HepG2 (cell line): ENCODE results near the gene DUSP7. TPM values are rescaled to one million over a fixed set of nuclear protein-coding genes. Genes with fewer than 3 reads are reported as not detected.
A peak's percentile ranks its signal among the peaks of the same experiment; 100 is the strongest.

Experiments used
- ATAC-seq: fragments of 200-7000 bp; cut with Tn5 transposase; 3 replicates; pipeline ENCODE4 v1.9.1; 2020; ENCODE audit warnings: mild to moderate bottlenecking, moderate library complexity
- BruUV-seq: library from RNA; stranded (reverse); fragments of 400-500 nt; replicated peaks from 2 replicates; lab custom pipeline; 2021; lab: Mats Ljungman, UMichigan
- CTCF ChIA-PET: fragments of 300-600 bp; formaldehyde crosslinking; extraction: SDS; loops from one replicate; lab custom pipeline; 2021; ENCODE audit warnings: low total read pairs, inconsistent platforms, low intra/inter-chr PET ratio; lab: Yijun Ruan, JAX
- POLR2A ChIA-PET: fragments of 350-600 bp; sonication (Branson Sonifier 250); formaldehyde crosslinking; loops from one replicate; lab custom pipeline; 2020; ENCODE audit warnings: antibody characterized with exemption, inconsistent platforms; lab: Yijun Ruan, JAX
- DNase-seq: peaks from one replicate; pipeline ENCODE4 v3.0.0-alpha.2; 2015; ENCODE audit warnings: low spot score
- FAIRE-seq: peaks from 3 replicates; lab custom pipeline; 2011; peaks lifted over from hg19 to GRCh38; lab: Jason Lieb, UNC
- H2AFZ ChIP-seq: one replicate; pipeline ENCODE4 v1.6.1; 2011; ENCODE audit warnings: low read length, inconsistent platforms
- H3K27ac ChIP-seq: fragments of 300-600 bp; 3 replicates; pipeline ENCODE4 v1.8.0; 2011; ENCODE audit warnings: mixed run types, mild to moderate bottlenecking, mixed read lengths, low read length, inconsistent platforms; ENCODE audit not compliant: insufficient read depth; ENCODE audit errors: extremely low read length
- H3K27me3 ChIP-seq, 2 experiments: fragments of 200-600 bp in 1 of 2; 2 replicates in 1 of 2; 3 replicates in 1 of 2; pipeline versions ENCODE4 v1.6.0 to v1.8.0; 2011; ENCODE audit warnings: low read length in 2 of 2, mild to moderate bottlenecking in 2 of 2, moderate library complexity in 2 of 2, inconsistent platforms in 1 of 2; ENCODE audit not compliant: insufficient read depth in 2 of 2, control insufficient read depth in 1 of 2
- H3K36me3 ChIP-seq, 2 experiments: fragments of 200-600 bp in 1 of 2; replicated peaks in 1 of 2; 2 replicates in 1 of 2; 3 replicates in 1 of 2; pipeline versions ENCODE4 v1.5.1 to v1.8.0; 2011; ENCODE audit warnings: low read length in 2 of 2, inconsistent platforms in 1 of 2; ENCODE audit not compliant: insufficient read depth in 2 of 2, control insufficient read depth in 1 of 2
- H3K4me1 ChIP-seq: 2 replicates; pipeline ENCODE4 v1.5.1; 2012; ENCODE audit warnings: low read length, inconsistent platforms; ENCODE audit not compliant: insufficient read depth
- H3K4me2 ChIP-seq: 2 replicates; pipeline ENCODE4 v1.6.0; 2011; ENCODE audit warnings: low read depth, low read length, inconsistent platforms
- H3K4me3 ChIP-seq, 3 experiments: fragments of 200-600 bp in 1 of 3; sonication (generic), shearing (Covaris generic) in 1 of 3; replicated peaks in 1 of 3; 2 replicates each; pipeline ENCODE4 v1.5.1; 2011 to 2016; ENCODE audit warnings: low read length in 3 of 3, inconsistent platforms in 2 of 3, low read depth in 2 of 3, mild to moderate bottlenecking in 2 of 3, control low read depth in 1 of 3, mixed read lengths in 1 of 3; ENCODE audit not compliant: insufficient read depth in 1 of 3
- H3K79me2 ChIP-seq: one replicate; pipeline ENCODE4 v1.6.1; 2011; ENCODE audit warnings: low read length, inconsistent platforms; ENCODE audit not compliant: insufficient read depth
- H3K9ac ChIP-seq: 2 replicates; pipeline ENCODE4 v1.6.0; 2011; ENCODE audit warnings: mild to moderate bottlenecking, low read depth, low read length, inconsistent platforms; ENCODE audit not compliant: insufficient read depth
- H3K9me3 ChIP-seq: 2 replicates; pipeline ENCODE4 v1.5.1; 2012; ENCODE audit warnings: mild to moderate bottlenecking, low read length
- H4K20me1 ChIP-seq: 2 replicates; pipeline ENCODE4 v1.6.0; 2011; ENCODE audit warnings: inconsistent platforms, mild to moderate bottlenecking, low read length, moderate library complexity; ENCODE audit not compliant: insufficient read depth
- ATRX ChIP-seq: sonication (generic); formaldehyde crosslinking; IDR thresholded peaks from 2 replicates; pipeline ENCODE4 v1.4.0; 2020; ENCODE audit warnings: missing genetic modification reagents, borderline replicate concordance
- HES4 ChIP-seq: sonication (generic); formaldehyde crosslinking; IDR thresholded peaks from 2 replicates; pipeline ENCODE4 v1.9.0; 2021; ENCODE audit warnings: mild to moderate bottlenecking, missing genetic modification reagents, borderline replicate concordance
- MAX ChIP-seq: IDR thresholded peaks from 2 replicates; pipeline ENCODE4 v1.6.1; 2012; ENCODE audit warnings: inconsistent platforms
- MYC ChIP-seq: sonication (generic); formaldehyde crosslinking; IDR thresholded peaks from 2 replicates; pipeline ENCODE4 v1.9.0; 2021; ENCODE audit warnings: missing genetic modification reagents, borderline replicate concordance
- THAP8 ChIP-seq: sonication (generic); formaldehyde crosslinking; IDR thresholded peaks from 2 replicates; pipeline ENCODE4 v1.5.1; 2020; ENCODE audit warnings: missing genetic modification reagents, mild to moderate bottlenecking, borderline replicate concordance
- ZNF331 ChIP-seq: sonication (generic); formaldehyde crosslinking; IDR thresholded peaks from 2 replicates; pipeline ENCODE4 v1.4.0; 2020; ENCODE audit warnings: missing genetic modification reagents
- ZNF354B ChIP-seq: sonication (generic); formaldehyde crosslinking; IDR thresholded peaks from 2 replicates; pipeline ENCODE4 v1.8.0; 2022; ENCODE audit warnings: mild to moderate bottlenecking, missing genetic modification reagents
- ZNF619 ChIP-seq: sonication (generic); formaldehyde crosslinking; IDR thresholded peaks from 2 replicates; pipeline ENCODE4 v1.4.0; 2020; ENCODE audit warnings: mild to moderate bottlenecking, missing genetic modification reagents
- ZNF687 ChIP-seq: sonication (generic); formaldehyde crosslinking; IDR thresholded peaks from 2 replicates; pipeline ENCODE4 v1.5.1; 2020; ENCODE audit warnings: mild to moderate bottlenecking, missing genetic modification reagents, moderate library complexity
- WGBS: methylation state at CpG from one replicate; pipeline ENCODE4 v1.1.6; 2017; ENCODE audit warnings: low lambda C conversion rate; 5-methylcytosine and 5-hydroxymethylcytosine counted together
- in situ Hi-C: cut with HindIII; loops from 2 replicates; pipeline ENCODE4 v1.10.0; 2017; ENCODE audit warnings: low pct_unique_long_range_greater_than_20kb; ENCODE audit not compliant: extremely low pct_ligation_motif_present
- intact Hi-C: fragments of 100-400 bp; cut with micrococcal nuclease; formaldehyde crosslinking; loops from one replicate; pipeline ENCODE4 v1.10.0; 2022; ENCODE audit not compliant: unreplicated experiment
- polyA plus RNA-seq, 8 experiments: library from polyadenylated mRNA; depleted of rRNA in 3 of 8; stranded (reverse) in 7 of 8; unstranded in 1 of 8; fragments of >200 nt; fragmentation: Illumina TruSeq in 4 of 8; extraction: Trizol in 4 of 8; gene quantifications; 2 replicates each; pipeline versions ENCODE4 v1.2.1 to v1.2.3, GENCODE V29; 2011 to 2016; ENCODE audit warnings: low read depth in 4 of 8, missing spikeins in 1 of 8, mixed read lengths in 1 of 8; ENCODE audit not compliant: insufficient read depth in 1 of 8
- total RNA-seq, 5 experiments: library from RNA; depleted of rRNA; stranded (reverse); fragments of >200 nt; fragmentation: Illumina TruSeq; extraction: Trizol; gene quantifications; 2 replicates each; pipeline ENCODE4 v1.2.3, GENCODE V29; 2016; ENCODE audit warnings: low read depth in 1 of 5

DUSP7 gene
- total and polyA plus RNA-seq, 2 of the 13 experiments (the other 11 are each of a cell fraction or from before 2014, with no cell fraction given) = 6.6 to 8.8 TPM

- WGBS = 42% methylated on average over 7 of the region's 8 CpGs
- Histone ChIP-seq H3K36me3 (no peaks in the 10 kb centered on the region), H4K20me1 (no peaks in the 10 kb centered on the region), H3K27ac (no peak overlapping the region), H3K79me2 (no peaks in the 10 kb centered on the region), H3K9ac (no peak overlapping the region), H3K9me3 (no peaks in the 10 kb centered on the region), H3K4me2 (no peak overlapping the region), H2AFZ (no peak overlapping the region), H3K27me3 (peaks cover 6 to 35% of the 10 kb centered on the region in 2 experiments), H3K4me3 (no peak overlapping the region), H3K4me1 (peaks cover 24% of the 10 kb centered on the region)
- ChIA-PET CTCF (no interaction called here), POLR2A (interaction anchor here (1.7 kb wide), 1 partner anchor 10 kb away, joined by 6 read pairs; no protein-coding TSS in a partner anchor)
- intact Hi-C loops = no loop called here
- ATAC-seq (no peak), FAIRE-seq (no peak), DNase-seq (no peak)
- TF ChIP-seq ATRX = no peak
- BruUV-seq = no TSS peak
- in situ Hi-C loops = no loop called here
Observed at GRCh38 chr3:52067046-52067445, 10.7 kb upstream of the DUSP7 start.

DNA sequence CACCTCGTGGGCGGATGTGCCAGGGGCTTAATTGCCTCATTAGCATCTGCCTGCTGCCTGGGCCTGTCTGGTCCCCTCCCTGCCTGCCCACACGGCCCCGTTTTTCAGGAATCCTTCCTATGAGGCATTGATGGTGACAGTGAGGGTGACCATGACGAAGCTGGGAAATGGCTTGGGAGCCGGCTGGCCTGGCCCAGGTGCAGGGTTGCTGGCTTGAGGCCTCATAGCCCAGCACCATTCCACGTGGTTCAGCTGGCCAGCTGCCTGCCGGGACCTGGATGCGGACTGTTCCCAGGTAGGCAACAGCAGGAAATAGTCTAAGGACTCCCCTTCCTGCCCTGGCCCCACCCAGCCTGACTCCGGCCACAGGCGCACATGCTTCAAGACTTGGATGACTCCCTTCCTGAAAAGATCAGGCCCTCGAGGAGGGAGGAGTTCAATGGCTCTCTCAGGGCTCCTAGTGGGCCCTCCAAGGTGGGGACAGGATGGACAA lies 8.9 kb upstream of the DUSP7 start:
- H3K27me3 ChIP-seq = peaks cover 8 to 40% of the 10 kb centered on the region in 2 experiments
- ATAC-seq (no peak), FAIRE-seq (no peak), DNase-seq (no peak)
- POLR2A ChIA-PET = no interaction called here
- no peak overlapping the region for H3K4me3 ChIP-seq
- H2AFZ ChIP-seq = no peak overlapping the region
- peak overlapping the region; percentile 15; the same call in 1 of the 2 replicates for H3K4me2 ChIP-seq
- no peak overlapping the region for H3K27ac ChIP-seq
- H3K9me3 ChIP-seq = no peaks in the 10 kb centered on the region
- no peaks in the 10 kb centered on the region for H3K36me3 ChIP-seq
- H3K4me1 ChIP-seq = peaks cover 24% of the 10 kb centered on the region
- no peak overlapping the region for H3K9ac ChIP-seq
- BruUV-seq = no TSS peak
- in situ Hi-C loops (no loop called here), intact Hi-C loops (no loop called here)
- H3K79me2 ChIP-seq = no peaks in the 10 kb centered on the region
- H4K20me1 ChIP-seq = no peaks in the 10 kb centered on the region
- TF ChIP-seq MAX = 0 out of 2 replicates have a peak, but pooled peaks have one; percentile 20
- TF ChIP-seq THAP8 (CRISPR knock-in tag) = no peak
- no peak for TF ChIP-seq ZNF354B (CRISPR knock-in tag)
- TF ChIP-seq ZNF331 (CRISPR knock-in tag) = no peak
- TF ChIP-seq ZNF687 = peak; percentile 42
- TF ChIP-seq HES4 (CRISPR knock-in tag) = no peak
- TF ChIP-seq MYC = no peak
- TF ChIP-seq ZNF619 = no peak
- 73% methylated on average over 3 of the region's 12 CpGs for WGBS
- CTCF ChIA-PET = no interaction called here
